Measurements from ENCODE around the gene SV2B. TPM values are rescaled to one million over a fixed set of nuclear protein-coding genes. Genes with fewer than 3 reads are reported as not detected.

The SV2B gene
- total RNA-seq, 1 donor from 2014 or later: 0.64 TPM

DNA sequence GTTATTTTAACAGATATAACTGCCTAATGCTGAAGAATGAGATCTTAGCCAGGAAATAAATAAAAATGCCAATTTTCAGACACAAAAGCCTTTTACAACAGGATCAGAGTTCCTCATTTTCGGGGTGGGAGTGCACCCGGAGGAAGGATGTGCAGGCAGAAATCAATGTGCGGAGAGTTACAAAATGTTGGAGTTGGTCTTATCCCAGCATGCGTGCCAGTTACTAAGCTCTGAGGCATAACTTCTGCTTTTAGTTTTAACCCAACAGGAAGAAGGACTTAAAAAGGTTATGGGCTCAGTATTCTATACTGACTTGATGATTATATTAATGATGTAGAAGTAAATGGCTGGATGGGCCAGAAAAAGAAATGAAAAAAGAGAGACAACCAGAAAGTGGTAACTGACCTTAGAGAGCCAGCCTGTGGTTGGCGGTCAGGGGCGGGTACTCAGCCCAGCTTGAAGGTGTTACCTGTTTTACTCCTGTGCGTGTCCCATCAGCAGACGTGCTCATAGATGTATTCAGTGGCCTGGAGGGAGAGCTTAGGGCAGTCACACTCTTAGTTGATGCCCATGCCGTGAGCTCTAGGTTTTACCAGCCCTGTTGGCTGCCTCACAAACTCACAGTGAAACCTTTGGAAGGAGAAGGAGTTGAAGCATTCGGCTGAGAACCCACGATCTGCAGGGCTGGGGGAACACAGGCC lies 164.7 kb downstream of the SV2B start:
- no peak for DNase-seq (ENCODE audit: low read depth in 2 of 2)

DNA sequence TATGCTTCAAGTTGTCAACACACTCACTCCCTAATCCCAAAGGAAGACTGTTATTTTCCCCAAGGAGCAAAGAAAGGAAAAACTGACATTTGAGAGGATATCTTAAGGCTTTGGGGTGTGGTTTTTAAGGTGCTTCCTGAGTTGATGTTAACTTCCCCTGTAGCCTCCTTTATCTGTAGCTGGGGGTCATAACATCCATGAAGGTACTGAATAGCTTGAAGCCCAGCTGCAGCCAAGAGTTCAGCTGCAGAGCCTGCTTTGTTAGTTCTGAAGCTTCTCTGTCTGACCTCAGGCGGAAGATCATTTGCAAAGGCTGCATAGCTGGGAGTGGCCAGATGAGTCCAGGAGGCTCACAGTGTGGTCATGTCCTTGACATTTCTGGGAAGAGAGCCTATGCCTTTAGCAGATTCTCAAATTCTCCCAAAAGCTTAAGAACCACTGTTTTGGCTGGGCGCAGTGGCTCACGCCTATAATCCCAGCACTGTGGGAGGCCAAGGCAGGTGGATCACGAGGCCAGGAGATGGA lies 165.4 kb downstream of the SV2B start:
- no peak for DNase-seq (ENCODE audit: low read depth in 2 of 2)

DNA sequence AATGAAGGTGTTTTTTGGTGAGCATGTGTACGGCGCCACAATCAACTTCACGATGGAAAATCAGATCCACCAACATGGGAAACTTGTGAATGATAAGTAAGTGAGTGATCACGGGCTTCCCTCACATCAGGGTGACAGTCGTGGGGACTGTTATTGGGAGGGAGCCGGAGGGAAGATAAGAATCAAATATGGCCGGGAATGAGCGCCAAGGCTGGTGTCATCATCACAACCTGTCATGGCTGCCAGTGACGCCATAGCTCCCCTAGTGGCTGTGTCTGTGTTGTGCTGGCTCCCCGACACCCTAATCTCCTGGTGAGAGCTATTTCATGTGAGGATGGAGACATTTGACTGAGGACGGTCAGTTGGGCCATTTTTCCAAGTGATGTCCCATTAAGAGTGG lies 168.5 kb downstream of the SV2B start:
- peak in 1 of 2 donors; percentile 2 for DNase-seq (ENCODE audit: low read depth in 2 of 2)

DNA sequence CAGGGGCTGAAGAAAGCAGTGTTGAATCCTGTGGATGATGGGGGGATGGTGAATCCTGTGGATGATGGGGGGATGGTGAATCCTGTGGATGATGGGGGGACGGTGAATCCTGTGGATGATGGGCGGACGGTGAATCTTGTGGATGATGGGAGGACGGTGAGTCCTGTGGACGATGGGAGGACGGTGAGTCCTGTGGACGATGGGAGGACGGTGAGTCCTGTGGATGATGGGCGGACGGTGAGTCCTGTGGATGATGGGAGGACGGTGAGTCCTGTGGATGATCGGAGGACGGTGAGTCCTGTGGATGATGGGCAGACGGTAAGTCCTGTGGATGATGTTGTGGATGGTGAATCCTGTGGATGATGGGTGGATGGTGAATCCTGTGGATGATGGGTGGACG lies 170.7 kb downstream of the SV2B start:
- no peak for DNase-seq (ENCODE audit: low read depth in 2 of 2)

DNA sequence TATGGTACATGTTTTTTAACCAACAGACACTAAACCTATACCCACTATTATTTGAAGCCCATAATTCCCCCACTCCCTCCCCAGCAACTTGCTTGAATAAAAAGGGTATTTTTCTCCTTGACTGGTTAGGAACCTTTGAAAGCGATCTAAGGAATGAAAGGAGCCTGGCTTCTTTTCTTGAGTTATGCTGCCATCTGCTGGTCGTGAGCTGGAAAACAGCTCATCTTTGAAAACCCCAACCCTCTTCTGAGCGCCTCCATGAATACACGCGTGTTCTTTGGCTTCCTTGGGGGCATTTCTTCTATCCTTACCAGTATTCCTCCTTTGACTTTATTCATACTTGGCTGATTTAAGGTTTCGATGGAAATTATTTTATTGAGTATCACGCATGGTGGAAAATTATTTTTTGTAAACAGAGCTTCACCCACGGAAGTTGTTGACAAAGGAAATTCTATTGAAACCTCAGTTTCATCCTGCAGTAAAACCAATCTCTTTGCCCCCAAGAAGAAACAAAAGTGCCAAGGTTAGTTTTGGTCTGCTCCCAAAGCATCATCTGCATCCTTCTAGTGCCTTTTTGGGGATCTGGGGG lies 171.6 kb downstream of the SV2B start:
- DNase-seq (ENCODE audit: low read depth in 2 of 2): peak; percentile 28 to 57

DNA sequence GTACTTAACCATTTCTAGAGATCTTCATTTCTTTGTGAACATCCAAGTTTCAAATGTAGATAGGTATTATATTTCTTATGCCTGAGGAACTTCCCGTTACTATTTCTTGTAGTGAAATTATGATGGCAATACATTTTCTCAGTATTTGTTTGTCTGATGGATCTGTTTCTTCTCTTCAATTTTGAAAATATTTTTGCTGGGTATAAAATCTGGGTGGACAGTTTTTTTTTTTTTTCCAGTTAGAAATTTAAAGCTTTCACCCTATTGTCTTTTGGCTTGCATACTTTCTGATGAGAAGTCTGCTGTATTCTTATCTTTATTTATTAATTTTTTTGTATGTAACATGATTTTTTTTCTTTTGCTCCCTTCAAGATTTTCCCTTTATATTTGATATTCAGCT lies 175.8 kb downstream of the SV2B start:
- no peak for DNase-seq (ENCODE audit: low read depth in 2 of 2)

DNA sequence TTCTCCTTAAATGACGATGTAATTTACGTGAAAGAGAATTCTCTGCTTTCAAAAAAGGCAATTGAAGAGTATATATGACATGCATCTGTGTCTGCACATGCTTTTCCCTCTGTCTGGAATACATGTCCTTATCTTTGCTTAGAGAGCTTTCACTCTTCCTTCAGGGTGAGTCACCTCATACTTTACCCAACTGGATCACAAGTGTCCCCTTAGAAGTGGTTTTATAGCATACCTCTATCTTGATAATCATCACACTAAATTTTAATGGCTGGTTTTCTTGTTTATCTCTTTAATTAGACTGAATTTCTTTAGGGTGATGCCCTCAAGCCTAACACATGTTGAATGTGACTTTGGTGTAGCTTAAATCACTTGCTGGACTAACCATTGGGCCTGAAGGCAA lies 178.9 kb downstream of the SV2B start:
- no peak for DNase-seq (ENCODE audit: low read depth in 2 of 2)

DNA sequence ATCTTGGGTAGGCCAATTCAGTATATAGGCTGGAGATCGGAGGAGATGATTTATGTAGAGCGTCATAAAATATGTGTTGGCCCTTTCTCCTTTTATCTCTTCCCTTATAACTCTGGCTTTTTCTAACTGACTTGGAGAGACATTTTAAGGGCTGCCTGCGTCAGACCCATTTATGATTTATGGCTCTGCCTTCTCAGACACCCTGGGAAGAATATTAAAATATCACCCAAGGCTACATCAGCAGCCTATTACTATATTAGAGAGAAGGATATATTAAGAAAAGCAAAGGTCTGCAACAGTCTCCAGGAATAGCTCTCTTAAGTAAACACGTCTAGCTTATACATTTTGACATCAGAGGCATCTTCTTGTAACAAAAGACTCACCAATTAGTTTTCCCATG lies 179.4 kb downstream of the SV2B start:
- no peak for DNase-seq (ENCODE audit: low read depth in 2 of 2)

DNA sequence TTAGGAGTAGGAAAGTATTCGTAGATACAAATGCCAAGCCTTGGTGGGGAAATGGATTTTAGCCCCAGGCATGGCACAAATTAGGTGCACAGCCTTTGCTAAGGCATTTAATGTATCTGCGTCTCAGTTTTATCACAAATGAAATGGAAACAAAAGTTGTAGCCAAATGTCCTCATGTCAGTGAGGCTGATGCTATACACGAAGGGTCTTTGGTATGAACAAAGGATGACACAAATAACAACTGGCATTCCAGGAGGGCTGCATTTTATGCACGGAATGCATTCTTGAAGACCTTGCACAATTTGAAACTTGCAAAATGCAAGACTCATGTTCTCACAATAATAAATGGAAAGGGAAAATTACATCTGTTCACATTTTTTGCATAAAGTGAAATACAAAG lies 181.9 kb downstream of the SV2B start:
- no peak for DNase-seq (ENCODE audit: low read depth in 2 of 2)

DNA sequence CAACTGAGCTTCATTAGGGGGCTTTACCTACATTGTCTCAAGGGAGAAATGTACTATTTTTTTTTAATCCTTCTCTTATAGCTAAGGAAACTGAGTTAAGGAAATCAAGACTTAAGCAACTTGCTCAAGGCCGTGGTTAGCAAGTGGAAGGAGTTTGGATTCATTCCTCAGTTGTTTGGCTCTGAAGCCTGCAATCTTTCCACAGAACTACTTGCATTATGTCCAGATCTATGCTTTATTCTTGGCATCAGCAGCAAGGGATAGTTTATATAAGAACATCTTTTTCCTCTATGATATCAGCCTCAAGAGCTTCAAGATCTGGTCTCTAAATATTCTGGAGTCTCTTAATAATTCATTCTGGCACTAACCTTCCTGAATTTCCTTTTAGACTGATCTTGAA lies 182.4 kb downstream of the SV2B start:
- DNase-seq (ENCODE audit: low read depth in 2 of 2): no peak

DNA sequence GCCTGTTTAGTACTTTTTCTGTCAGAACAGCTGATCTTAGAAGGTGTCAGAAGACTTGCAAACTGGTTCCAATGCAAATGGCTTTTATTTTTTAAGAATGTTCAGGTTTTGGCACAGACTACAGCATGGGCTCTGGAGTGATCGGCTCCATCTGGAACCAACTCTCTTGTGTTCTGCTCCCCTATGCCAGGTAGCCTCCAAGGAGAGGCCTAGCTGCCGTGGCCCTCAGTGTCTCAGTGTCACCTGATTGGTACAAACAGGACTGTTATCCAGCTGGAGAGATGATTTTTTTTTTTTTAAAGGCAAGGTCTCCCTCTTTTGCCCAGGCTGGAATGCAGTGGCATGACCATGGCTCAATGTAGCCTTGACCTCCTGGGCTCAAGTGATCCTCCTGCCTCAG lies 183.1 kb downstream of the SV2B start:
- no peak for DNase-seq (ENCODE audit: low read depth in 2 of 2)

DNA sequence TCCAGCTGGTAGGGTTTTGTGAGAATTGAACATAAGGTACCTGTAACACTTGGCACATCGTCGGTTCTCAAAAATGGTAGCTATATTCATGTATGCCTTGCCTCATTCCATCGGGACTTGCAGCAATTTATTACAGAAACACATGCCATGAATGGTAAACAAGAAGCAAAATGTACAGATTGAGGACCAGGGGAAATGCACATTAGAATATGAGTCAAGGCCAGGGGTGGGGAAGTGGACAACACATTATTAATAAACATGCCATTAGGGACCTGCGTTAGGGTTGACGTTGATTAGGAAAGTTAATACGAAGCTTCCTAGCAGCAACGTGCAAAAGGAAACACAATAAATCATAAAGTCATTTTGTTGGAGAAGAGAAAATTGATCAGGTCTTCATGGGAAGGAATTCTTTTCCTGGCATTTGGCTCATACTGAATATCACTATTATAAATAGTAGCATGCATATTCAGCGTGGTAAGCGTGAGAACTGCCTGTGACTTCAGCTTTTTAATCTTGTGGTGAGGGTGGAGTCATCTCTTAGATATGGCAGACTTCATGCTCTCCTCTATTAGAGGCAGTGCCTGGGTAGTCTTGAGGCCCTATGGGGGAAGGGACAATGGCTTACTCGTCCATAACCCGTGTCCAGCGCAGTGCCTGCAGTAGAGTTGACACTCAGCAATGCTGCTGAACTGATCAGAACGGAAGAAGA lies 184.9 kb downstream of the SV2B start:
- no peak for DNase-seq (ENCODE audit: low read depth in 2 of 2)

DNA sequence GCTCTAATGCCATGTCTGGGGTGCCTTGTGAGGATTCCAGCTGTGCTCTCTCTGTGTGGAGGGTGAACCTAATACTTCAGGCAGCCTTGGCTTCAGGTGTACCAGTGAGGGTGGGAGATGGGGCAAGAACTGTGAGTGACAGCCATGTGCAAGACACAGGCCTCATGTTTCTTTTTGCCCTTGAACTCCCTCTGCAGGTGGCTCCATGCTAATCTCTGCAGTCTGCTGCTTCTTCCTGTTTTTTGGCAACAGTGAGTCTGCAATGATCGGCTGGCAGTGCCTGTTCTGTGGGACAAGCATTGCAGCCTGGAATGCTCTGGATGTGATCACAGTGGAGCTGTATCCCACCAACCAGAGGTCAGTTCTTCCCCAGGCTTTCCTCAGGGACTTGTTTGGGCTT lies 189.3 kb downstream of the SV2B start:
- DNase-seq (ENCODE audit: low read depth in 2 of 2): no peak

DNA sequence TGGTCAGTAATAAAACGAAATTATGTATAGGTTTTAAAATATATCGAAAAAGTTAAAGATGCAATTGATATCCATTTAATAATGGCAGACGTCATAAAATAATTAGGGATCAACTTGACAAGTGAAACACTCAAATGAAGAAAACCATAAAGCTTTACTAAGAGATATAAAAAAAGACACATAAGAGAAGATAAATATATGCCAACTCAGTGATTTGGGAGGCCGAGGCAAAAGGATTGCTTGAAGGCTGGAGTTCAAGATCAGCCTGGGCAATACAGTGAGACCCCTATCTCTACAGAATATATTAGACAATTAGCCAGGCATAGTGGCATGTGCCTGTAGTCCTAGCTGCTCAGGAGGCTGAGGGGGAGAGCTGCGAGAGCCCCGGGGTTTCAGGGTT lies 190.5 kb downstream of the SV2B start:
- no peak for DNase-seq (ENCODE audit: low read depth in 2 of 2)

DNA sequence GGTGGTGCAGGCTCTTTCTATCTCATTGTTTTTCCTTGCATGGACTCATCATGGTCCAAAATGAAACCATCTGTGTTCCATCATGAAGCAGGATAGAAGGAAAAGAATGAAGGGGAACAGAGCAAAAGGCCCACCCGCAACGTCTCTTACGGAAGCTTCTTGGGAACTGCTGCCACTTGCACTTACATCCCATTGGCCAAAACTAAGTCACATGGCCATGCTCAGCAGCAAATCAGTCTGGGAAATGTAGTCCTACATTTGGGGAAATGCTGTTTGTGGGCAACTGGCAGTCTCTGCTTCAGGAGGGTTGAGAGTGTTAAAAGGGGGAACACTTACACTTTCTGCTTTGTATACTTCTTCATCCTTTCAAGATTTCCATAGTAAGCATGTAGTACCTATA lies 191.6 kb downstream of the SV2B start:
- peak in 1 of 2 donors; percentile 9 for DNase-seq (ENCODE audit: low read depth in 2 of 2)

DNA sequence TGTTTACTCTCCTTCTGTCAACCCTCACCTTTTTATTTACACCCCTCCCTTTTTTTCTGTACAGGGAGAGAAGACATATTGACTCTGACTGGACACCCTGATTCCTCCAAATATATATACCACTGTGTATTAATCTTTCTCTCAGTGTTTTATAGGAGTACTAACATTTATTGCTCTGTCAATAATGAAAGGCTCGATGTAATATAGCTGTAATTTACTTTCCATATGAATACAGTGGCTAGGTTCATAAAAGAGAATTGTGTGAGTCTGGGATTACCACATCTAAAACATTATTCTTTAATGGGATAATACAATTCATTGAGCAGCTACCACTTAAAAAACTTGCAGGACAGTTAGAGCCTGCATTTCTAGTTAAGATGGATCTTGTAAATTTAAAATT lies 194.3 kb downstream of the SV2B start:
- no peak for DNase-seq (ENCODE audit: low read depth in 2 of 2)

DNA sequence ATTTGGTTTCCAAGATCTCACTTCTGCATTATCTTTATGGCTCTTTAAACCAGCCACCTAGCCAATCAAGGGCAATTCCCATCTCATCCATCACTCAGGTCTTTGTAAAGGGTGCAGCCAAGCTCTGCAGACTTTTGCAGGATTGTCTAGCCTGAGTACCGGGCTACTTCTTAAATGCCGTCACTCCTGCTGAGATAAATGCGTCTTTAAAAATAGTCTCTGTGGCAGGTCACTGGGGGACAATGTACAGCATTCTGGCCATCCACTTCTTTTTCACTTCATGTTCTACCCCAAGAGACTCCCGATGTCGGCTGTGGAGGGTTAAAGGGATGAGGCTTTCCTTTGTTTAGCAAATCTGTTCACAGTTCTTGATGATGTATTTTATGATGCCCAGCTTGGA lies 194.7 kb downstream of the SV2B start:
- no peak for DNase-seq (ENCODE audit: low read depth in 2 of 2)

DNA sequence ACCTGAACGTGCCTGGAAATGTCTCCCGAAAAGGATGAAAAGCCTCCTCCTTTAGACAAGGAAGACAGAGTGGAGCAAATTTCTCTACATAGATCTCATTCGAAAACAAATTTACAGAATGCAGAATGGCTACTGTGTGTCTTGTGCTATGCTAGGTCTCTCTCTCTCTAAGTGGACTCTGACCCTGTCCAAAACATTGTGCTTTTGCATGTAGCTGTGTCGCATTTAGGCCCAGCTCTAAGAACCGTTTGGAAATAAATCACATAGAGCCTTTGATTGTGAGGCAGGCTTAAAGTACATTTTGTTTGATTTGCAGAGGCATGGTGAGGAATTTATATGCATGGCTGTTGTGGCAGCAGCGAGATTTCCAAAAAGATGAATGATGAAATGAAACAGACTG lies 198.0 kb downstream of the SV2B start:
- DNase-seq (ENCODE audit: low read depth in 2 of 2): no peak

DNA sequence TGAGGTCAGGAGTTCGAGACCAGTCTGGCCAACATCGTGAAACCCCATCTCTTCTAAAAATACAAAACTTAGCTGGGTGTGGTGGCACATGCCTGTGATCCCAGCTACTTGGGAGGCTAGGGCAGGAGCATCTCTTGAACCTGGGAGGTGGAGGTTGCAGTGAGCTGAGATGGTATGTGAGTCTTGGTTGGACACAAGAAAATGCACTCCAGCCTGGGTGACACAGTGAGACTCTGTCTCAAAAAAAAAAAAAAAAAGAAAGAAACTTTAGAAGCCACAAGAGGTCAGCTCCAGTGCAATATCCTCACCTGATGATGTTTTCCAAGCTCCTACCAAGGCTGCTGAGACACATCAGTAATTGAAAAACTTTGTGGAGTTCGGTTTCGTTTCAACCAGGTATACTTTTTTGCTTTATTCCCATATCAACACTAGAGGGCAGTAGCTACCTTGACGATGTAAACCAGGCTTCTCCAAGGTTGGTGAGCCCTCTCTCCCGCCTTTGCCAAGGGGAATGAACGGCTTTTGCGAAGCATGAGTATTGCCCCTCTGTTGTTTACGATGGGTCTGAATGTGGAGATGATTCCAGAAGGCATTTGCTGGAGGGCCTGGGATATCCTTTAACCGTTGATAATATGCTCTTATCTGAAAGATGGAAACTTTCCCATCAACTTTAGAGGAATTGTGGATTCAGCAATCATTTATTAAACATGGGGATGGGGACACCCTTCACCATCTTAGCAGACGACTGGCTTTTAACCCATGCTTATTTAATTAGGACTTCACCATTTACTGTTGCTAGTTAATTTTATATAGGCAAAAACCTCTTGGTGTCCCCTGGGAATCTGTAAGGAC lies 202.8 kb downstream of the SV2B start:
- peak; percentile 27 to 44 for DNase-seq (ENCODE audit: low read depth in 2 of 2)

DNA sequence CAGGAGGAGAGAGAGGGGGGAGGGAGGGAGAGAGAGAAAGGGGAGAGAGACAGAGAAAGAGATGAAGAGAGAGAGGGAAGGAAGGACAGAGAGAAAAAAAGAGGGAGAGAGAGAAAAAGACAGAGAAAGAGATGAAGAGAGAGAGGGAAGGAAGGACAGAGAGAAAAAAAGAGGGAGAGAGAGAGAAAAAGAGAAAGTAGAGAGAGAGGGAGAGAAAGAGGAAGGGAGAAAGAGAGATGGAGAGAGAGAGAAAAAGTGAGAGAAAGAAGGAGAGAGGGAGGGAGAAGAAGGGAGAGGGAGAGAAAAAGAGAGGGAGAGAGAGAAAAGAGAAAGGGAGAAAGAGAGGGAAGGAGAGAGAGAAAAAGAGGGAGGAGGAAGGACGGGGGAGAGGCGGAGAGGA lies 204.2 kb downstream of the SV2B start:
- DNase-seq (ENCODE audit: low read depth in 2 of 2): no peak

DNA sequence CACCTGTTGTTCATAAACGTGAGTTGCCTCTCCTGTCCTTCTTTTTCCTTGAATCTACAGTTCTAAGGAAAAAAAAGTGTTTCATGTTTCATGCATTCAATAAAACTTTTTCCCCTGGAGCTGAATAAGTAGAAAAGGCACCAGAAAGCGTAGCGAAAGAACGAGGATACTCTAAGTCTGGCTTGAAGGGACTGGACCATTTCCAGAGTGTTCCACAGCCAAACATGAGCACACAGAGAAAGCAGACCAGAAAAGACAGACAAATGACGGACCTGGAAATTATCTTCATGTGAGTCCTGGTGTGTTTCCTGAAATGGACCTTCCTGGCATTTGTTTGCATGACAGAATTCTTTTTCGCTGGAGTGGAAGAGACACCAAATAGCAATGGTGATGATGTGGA lies 204.7 kb downstream of the SV2B start:
- DNase-seq (ENCODE audit: low read depth in 2 of 2): no peak

DNA sequence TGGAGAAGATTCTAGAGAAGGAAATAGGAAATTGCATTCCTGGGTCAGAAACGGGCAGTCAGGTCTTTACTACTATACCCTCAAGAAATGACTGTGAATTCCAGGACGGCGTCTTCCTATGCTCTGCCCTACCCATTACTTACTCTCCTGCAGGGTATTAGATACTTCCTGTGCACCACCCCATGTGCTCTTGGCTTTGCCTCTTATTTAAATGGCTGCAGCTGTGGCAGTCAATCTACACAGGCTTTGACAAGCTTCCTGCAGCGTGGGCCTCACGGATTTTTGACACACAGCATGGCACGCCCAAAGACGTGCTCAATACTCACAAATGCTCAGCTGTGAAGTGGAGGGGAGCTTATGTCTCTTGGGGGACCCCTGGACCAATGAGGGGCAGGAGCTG lies 206.1 kb downstream of the SV2B start:
- DNase-seq (ENCODE audit: low read depth in 2 of 2): no peak

Measured in dermis microvascular lymphatic vessel endothelial cell (primary cell).